ENCODE results near the gene GABARAP.

GRCh38 chr17:7224110-7224509 lies 18.1 kb downstream of the GABARAP start:
- no peak for TF ChIP-seq CTCF (IDR thresholded peaks at IDR 0.05)
- no peak for TF ChIP-seq EZH2 (IDR thresholded peaks at IDR 0.05; ENCODE audit: borderline replicate concordance, insufficient read depth, low read depth, low read length, poor library complexity, severe bottlenecking)

Data from B cell (primary cell).